GM12878 (cell line): ENCODE results near the gene TMX4.

ENCODE experiments used
- ATF7 ChIP-seq: fragments of 450-650 bp; IDR thresholded peaks from 2 replicates; pipeline ENCODE4 v1.6.1; 2016; ENCODE audit warnings: low read depth, mild to moderate bottlenecking
- BCL3 ChIP-seq: IDR thresholded peaks from 2 replicates; pipeline ENCODE4 v1.6.1; 2011; ENCODE audit warnings: borderline replicate concordance, low read depth, mild to moderate bottlenecking, moderate library complexity, low read length; ENCODE audit not compliant: insufficient read depth, poor library complexity, severe bottlenecking
- CTCF ChIP-seq, 3 experiments: IDR thresholded peaks in 2 of 3; conservative IDR thresholded peaks in 1 of 3; 2 replicates each; pipeline ENCODE4 v1.5.1; 2011; ENCODE audit warnings: low read depth in 3 of 3, low read length in 3 of 3, mild to moderate bottlenecking in 3 of 3, control low read depth in 2 of 3, moderate library complexity in 2 of 3, inconsistent platforms in 1 of 3, mixed read lengths in 1 of 3; ENCODE audit not compliant: control insufficient read depth in 2 of 3, insufficient read depth in 1 of 3; ENCODE audit errors: extremely low read depth in 1 of 3
- MXI1 ChIP-seq: fragments of 150-350 bp; IDR thresholded peaks from 2 replicates; pipeline ENCODE4 v1.6.1; 2011; ENCODE audit warnings: low read depth, mild to moderate bottlenecking, inconsistent platforms, low read length, improper control_type of control experiment
- POLR2AphosphoS5 ChIP-seq: IDR thresholded peaks from 2 replicates; pipeline ENCODE4 v1.6.1; 2011; ENCODE audit warnings: mild to moderate bottlenecking, low read length, inconsistent platforms
- RFX5 ChIP-seq: IDR thresholded peaks from 2 replicates; pipeline ENCODE4 v1.6.1; 2011; ENCODE audit warnings: low read depth, low read length, improper control_type of control experiment
- SIX5 ChIP-seq: IDR thresholded peaks from 2 replicates; pipeline ENCODE4 v1.6.1; 2011; ENCODE audit warnings: mild to moderate bottlenecking, low read depth, low read length, moderate library complexity; ENCODE audit not compliant: severe bottlenecking

GRCh38 chr20:7950387-7950786 is 69.2 kb downstream of the TMX4 start:
- no peak for TF ChIP-seq BCL3
- TF ChIP-seq POLR2AphosphoS5, result no peak
- TF ChIP-seq ATF7, result no peak
- TF ChIP-seq SIX5, result no peak
- TF ChIP-seq MXI1, result no peak
- no peak for TF ChIP-seq CTCF (IDR thresholded peaks at IDR 0.05 in 2 of 3, conservative IDR thresholded peaks at IDR 0.05 in 1 of 3; ENCODE audit: control insufficient read depth in 2 of 3, extremely low read depth in 1 of 3, insufficient read depth in 1 of 3, low read depth in 3 of 3, low read length in 3 of 3)
- TF ChIP-seq RFX5, result no peak
